Measurements from ENCODE around the gene GRIFIN.

DNA sequence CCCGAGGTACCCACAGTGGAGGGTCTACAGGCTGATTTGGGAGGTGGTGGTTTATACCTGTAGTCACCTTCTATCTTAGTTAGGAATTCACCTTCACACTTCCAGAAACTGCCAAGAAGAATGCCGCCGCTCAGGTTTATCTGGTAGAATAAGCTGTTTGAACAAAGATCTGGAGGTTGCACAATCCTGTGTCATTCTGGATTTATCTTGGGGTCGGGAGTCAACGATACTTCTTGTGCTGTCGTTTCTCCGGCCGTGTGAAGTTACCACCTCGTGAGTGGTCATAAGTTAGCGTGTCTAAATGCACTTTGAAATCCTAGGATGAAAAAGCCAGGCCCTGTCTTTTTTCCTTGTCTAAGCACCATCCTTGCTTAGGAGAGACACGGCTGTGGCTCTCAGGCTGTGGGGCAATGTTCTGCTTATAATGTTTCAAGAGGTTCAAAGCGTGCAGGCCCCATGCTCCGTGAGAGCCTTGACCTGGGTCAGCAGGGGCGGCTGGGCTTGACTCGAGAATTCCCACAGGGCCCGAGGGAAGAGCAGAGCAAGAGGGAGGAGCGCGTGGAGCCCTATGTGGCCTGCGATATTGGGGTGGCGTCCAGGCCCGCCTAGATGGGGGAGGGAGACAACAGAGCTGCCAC lies 35.5 kb downstream of the GRIFIN start:
- TF ChIP-seq, protein P1, sequence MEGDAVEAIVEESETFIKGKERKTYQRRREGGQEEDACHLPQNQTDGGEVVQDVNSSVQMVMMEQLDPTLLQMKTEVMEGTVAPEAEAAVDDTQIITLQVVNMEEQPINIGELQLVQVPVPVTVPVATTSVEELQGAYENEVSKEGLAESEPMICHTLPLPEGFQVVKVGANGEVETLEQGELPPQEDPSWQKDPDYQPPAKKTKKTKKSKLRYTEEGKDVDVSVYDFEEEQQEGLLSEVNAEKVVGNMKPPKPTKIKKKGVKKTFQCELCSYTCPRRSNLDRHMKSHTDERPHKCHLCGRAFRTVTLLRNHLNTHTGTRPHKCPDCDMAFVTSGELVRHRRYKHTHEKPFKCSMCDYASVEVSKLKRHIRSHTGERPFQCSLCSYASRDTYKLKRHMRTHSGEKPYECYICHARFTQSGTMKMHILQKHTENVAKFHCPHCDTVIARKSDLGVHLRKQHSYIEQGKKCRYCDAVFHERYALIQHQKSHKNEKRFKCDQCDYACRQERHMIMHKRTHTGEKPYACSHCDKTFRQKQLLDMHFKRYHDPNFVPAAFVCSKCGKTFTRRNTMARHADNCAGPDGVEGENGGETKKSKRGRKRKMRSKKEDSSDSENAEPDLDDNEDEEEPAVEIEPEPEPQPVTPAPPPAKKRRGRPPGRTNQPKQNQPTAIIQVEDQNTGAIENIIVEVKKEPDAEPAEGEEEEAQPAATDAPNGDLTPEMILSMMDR (IDR thresholded peaks at IDR 0.05), result no peak
- TF ChIP-seq POLR2A (IDR thresholded peaks at IDR 0.05) (no peak), POLR2AphosphoS5 (IDR thresholded peaks at IDR 0.05) (peak; percentile 88)
